ENCODE measurements around the gene COL8A2.

The COL8A2 gene

GRCh38 chr1:36092798-36093185, 32.2 kb downstream of the COL8A2 start:
- H3K4me3 ChIP-seq (ENCODE audit: low read depth, low read length) = no peak overlapping the region
- TF ChIP-seq MYC (IDR thresholded peaks at IDR 0.05; ENCODE audit: low read depth, low read length) = no peak
- no peak for TF ChIP-seq POLR2A (IDR thresholded peaks at IDR 0.05; ENCODE audit: extremely low read depth, insufficient read length)
- no peak for TF ChIP-seq CTCF (IDR thresholded peaks at IDR 0.05; ENCODE audit: low read depth, low read length)
- no peak for TF ChIP-seq MAX (IDR thresholded peaks at IDR 0.05; ENCODE audit: low read depth, low read length)
- DNase-seq (ENCODE audit: low read depth) = no peak

GRCh38 chr1:36092166-36092797, 32.7 kb downstream of the COL8A2 start:
- no peak for DNase-seq (ENCODE audit: low read depth)

GRCh38 chr1:36091698-36092097, 33.3 kb downstream of the COL8A2 start:
- TF ChIP-seq MAX (IDR thresholded peaks at IDR 0.05; ENCODE audit: low read depth, low read length) (no peak), POLR2A (IDR thresholded peaks at IDR 0.05; ENCODE audit: extremely low read depth, insufficient read length) (no peak), CTCF (IDR thresholded peaks at IDR 0.05; ENCODE audit: low read depth, low read length) (no peak), MYC (IDR thresholded peaks at IDR 0.05; ENCODE audit: low read depth, low read length) (no peak)
- H3K4me3 ChIP-seq (ENCODE audit: low read depth, low read length) = no peak overlapping the region
- no peak for DNase-seq (ENCODE audit: low read depth)

More at GRCh38 chr1:36092166-36092797, 32.7 kb downstream of the COL8A2 start:
- TF ChIP-seq POLR2A (IDR thresholded peaks at IDR 0.05; ENCODE audit: extremely low read depth, insufficient read length) = no peak
- no peak for TF ChIP-seq CTCF (IDR thresholded peaks at IDR 0.05; ENCODE audit: low read depth, low read length)
- no peak for TF ChIP-seq MAX (IDR thresholded peaks at IDR 0.05; ENCODE audit: low read depth, low read length)
- no peak for TF ChIP-seq MYC (IDR thresholded peaks at IDR 0.05; ENCODE audit: low read depth, low read length)
- no peak overlapping the region for H3K4me3 ChIP-seq (ENCODE audit: low read depth, low read length)

GRCh38 chr1:36091141-36091540, 33.9 kb downstream of the COL8A2 start:
- DNase-seq (ENCODE audit: low read depth) = no peak
- no peak overlapping the region for H3K4me3 ChIP-seq (ENCODE audit: low read depth, low read length)
- TF ChIP-seq MYC (IDR thresholded peaks at IDR 0.05; ENCODE audit: low read depth, low read length) (no peak), CTCF (IDR thresholded peaks at IDR 0.05; ENCODE audit: low read depth, low read length) (no peak), POLR2A (IDR thresholded peaks at IDR 0.05; ENCODE audit: extremely low read depth, insufficient read length) (no peak), MAX (IDR thresholded peaks at IDR 0.05; ENCODE audit: low read depth, low read length) (no peak)

GRCh38 chr1:36089393-36090121, 35.5 kb downstream of the COL8A2 start:
- peak; percentile 26 for DNase-seq (ENCODE audit: low read depth)
- H3K4me3 ChIP-seq (ENCODE audit: low read depth, low read length) = peak overlapping the region; percentile 85

More at GRCh38 chr1:36089393-36090121, 35.5 kb downstream of the COL8A2 start:
- no peak for TF ChIP-seq CTCF (IDR thresholded peaks at IDR 0.05; ENCODE audit: low read depth, low read length)
- no peak for TF ChIP-seq MAX (IDR thresholded peaks at IDR 0.05; ENCODE audit: low read depth, low read length)
- no peak for TF ChIP-seq POLR2A (IDR thresholded peaks at IDR 0.05; ENCODE audit: extremely low read depth, insufficient read length)
- TF ChIP-seq MYC (IDR thresholded peaks at IDR 0.05; ENCODE audit: low read depth, low read length) = no peak
